ENCODE data around the gene CALML6.

DNA sequence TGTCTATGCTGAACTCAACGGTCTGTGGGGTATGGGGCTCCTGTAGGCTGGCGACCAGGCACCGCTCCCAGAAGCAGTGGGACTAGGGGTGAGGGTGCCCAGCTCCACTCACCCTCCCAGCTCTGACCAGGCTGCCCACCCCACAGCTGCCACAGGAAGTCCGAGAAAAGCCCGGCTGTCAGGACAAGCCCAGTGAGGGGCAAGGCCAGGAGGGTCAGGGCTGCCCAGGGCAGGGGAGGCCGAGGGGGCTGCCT lies 7.6 kb downstream of the CALML6 start:
- TF ChIP-seq, protein P1, sequence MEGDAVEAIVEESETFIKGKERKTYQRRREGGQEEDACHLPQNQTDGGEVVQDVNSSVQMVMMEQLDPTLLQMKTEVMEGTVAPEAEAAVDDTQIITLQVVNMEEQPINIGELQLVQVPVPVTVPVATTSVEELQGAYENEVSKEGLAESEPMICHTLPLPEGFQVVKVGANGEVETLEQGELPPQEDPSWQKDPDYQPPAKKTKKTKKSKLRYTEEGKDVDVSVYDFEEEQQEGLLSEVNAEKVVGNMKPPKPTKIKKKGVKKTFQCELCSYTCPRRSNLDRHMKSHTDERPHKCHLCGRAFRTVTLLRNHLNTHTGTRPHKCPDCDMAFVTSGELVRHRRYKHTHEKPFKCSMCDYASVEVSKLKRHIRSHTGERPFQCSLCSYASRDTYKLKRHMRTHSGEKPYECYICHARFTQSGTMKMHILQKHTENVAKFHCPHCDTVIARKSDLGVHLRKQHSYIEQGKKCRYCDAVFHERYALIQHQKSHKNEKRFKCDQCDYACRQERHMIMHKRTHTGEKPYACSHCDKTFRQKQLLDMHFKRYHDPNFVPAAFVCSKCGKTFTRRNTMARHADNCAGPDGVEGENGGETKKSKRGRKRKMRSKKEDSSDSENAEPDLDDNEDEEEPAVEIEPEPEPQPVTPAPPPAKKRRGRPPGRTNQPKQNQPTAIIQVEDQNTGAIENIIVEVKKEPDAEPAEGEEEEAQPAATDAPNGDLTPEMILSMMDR (IDR thresholded peaks at IDR 0.05 in 8 of 11, conservative IDR thresholded peaks at IDR 0.05 in 3 of 11): no peak
- no peak for TF ChIP-seq POLR2AphosphoS5 (IDR thresholded peaks at IDR 0.05)

Data from spleen (tissue), 7 donors.